HG02759 (cell line): ENCODE measurements around the gene KCNMB2.
"Not testable (repeated sequence)": the region's sequence is repeated elsewhere in the genome, so short reads cannot be mapped to it uniquely, and the experiment has no call there.

Experiments
- ATAC-seq: cut with Tn5 transposase; IDR thresholded peaks from one replicate; pipeline ENCODE4 v1.9.1; 2021; ENCODE audit warnings: mild to moderate bottlenecking, moderate library complexity; ENCODE audit not compliant: unreplicated experiment

The KCNMB2 gene

GRCh38 chr3:178849199-178849910 is 313.1 kb downstream of the KCNMB2 start:
- no peak for ATAC-seq

GRCh38 chr3:178850450-178851190 is 314.4 kb downstream of the KCNMB2 start:
- ATAC-seq = no peak

DNA sequence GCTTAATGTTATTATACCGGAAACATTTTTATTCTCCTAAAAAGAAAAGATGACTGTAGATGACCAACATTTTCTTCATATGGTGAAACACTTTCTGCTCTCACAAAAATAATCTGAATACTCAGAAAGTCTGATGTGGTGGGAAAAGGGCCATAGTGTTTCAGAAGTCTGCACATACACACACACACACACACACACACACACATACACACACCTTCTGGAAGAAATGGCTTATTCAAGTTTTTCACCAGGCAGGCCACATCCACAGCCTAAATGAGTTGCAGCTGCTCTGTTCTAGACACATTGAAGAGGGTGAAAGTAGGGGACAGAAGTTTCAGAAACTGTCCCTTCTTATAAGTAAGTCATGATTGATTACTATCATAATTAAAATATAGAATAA is 315.3 kb downstream of the KCNMB2 start:
- no peak for ATAC-seq

- ATAC-seq = no peak
Measured at GRCh38 chr3:178856804-178857203, 320.6 kb downstream of the KCNMB2 start.

GRCh38 chr3:178859386-178859785 is 323.1 kb downstream of the KCNMB2 start:
- no peak for ATAC-seq

- not testable (repeated sequence) for ATAC-seq
Measured at GRCh38 chr3:178859900-178860436, 323.7 kb downstream of the KCNMB2 start.

DNA sequence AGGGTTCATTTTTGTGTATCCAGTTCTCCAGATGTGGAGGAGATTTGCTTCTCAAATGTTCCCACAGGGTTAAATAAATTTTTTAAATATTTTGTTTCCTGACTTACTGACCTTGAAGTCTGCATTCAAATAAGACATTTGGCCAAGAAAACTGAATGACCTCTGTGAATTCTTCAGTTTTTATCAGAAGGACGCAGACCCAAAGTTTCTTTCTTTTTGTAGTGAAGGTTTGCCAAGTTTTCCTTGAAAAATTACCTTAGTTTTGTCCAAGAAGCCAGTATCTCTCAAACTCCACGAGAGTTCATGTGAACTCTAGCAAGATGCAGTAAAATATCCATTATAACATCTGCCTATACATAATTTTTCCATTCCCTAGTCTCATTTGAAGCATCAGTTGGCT is 332.4 kb downstream of the KCNMB2 start:
- ATAC-seq = no peak

DNA sequence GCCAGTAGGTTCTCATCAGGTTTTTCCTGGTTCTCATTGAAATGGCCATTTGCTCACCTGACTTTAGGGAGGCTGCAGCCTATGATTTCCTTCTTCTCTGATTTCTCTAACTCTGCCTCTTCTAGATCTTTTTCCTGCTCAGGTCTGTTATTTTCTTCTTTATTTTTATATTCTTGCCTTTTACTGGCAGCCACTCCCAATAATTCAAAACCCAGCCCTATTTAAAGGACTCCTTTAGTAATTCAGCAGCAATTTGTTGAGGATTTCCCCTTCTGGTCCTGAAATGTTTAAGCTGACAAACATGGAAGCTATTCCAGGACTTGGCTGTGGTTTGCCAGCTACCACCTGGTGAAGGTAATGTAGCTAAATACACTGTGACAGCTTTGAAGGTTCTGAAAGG is 333.8 kb downstream of the KCNMB2 start:
- no peak for ATAC-seq

DNA sequence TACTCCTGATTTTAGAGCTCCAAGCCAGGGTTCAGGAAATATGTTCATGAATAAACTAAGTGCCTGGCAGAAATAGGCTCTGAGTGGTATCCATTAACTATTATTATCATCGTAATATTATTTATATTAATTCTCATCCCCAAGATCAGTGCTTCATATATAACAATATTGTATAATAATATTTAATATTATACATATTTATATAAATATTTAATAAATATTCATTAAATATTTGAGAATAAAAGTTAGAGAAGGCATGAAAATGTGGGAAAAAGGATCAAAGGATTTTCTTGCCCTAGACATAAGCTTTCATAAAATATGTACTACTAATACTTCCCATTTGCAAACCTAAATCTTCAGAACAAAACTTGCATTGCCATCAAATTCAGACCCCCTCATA is 338.9 kb downstream of the KCNMB2 start:
- no peak for ATAC-seq

DNA sequence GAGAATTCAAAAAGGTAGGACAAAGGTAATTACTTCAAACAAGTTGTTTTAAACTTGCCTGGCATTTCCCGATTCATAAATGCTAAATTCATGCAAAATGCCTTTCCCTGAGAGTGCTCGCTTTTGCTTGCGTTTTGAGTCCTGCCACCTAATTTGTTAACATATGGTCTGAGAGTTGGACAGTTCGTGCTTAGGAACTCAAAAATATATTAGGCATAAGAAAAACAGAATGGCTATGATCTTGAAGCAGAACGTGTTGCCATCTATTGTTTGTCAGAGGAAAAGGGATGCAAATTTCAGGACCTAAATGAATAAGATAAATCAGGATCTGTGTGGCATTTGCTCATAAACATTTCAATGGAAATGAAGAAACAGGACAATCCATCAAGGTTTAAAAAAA is 339.6 kb downstream of the KCNMB2 start:
- no peak for ATAC-seq

DNA sequence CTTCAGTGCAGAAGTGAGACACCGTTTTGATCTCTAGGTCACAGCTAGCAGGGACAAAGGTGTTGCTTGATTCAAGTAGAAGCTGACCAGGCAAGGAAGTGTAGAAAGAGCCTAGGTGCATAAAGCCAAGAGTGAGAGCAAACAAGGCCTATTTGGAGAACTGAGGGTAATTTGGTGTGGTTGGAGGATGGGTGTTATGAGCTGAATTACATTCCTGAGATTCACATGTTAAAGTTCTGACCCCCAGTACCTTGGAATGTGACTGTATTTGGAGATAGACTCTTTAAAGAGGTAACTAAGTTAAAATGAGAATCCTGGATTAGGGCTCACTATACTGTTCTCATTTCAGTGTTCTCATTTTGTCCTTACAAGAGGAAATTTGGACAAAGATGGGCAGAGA is 344.0 kb downstream of the KCNMB2 start:
- no peak for ATAC-seq
